SU-DHL-6 (cell line): Measurements from ENCODE around the gene COPZ1.

Source experiments
- EZH2phosphoT487 ChIP-seq: fragments of 200-600 bp; sonication (generic), shearing (Covaris generic); conservative IDR thresholded peaks from 2 replicates; pipeline ENCODE4 v1.6.1; 2018; ENCODE audit warnings: mild to moderate bottlenecking, antibody characterized with exemption, low read length, moderate library complexity, mixed read lengths
- TF ChIP-seq, protein P1 (sequence below): fragments of 200-600 bp; sonication (generic); IDR thresholded peaks from one replicate; pipeline ENCODE4 v1.5.1; 2017; ENCODE audit warnings: antibody characterized with exemption, mild to moderate bottlenecking, low read length, moderate library complexity; ENCODE audit not compliant: insufficient read depth, poor library complexity, severe bottlenecking

DNA sequence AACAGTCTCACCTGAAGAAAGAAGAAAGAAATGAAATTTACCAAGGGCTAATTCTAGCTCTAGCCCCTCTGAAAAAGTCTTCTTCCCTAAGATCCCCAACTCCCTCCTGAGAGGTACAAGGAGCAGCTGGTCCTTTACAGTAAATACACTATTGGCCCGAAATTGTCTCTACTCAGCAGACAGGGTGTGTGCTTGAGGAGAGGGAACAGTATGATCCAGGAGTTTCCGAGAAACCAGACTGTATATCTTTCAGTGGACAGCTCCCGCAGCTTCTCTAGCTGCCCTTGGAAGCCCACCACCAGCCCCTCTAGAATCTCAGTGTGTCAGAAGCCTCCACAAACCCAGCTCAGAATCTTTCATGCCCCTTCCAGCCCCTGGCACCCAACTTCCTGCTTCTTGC, 31.3 kb downstream of the COPZ1 start:
- TF ChIP-seq, protein P1, sequence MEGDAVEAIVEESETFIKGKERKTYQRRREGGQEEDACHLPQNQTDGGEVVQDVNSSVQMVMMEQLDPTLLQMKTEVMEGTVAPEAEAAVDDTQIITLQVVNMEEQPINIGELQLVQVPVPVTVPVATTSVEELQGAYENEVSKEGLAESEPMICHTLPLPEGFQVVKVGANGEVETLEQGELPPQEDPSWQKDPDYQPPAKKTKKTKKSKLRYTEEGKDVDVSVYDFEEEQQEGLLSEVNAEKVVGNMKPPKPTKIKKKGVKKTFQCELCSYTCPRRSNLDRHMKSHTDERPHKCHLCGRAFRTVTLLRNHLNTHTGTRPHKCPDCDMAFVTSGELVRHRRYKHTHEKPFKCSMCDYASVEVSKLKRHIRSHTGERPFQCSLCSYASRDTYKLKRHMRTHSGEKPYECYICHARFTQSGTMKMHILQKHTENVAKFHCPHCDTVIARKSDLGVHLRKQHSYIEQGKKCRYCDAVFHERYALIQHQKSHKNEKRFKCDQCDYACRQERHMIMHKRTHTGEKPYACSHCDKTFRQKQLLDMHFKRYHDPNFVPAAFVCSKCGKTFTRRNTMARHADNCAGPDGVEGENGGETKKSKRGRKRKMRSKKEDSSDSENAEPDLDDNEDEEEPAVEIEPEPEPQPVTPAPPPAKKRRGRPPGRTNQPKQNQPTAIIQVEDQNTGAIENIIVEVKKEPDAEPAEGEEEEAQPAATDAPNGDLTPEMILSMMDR: no peak
- no peak for TF ChIP-seq EZH2phosphoT487
